Ramos (cell line): ENCODE data around the gene PCED1B.
"Not testable (repeated sequence)": the region's sequence is repeated elsewhere in the genome, so short reads cannot be mapped to it uniquely, and the experiment has no call there.

Experiments
- in situ Hi-C: fragments of 300-500 bp; cut with MboI; formaldehyde crosslinking; loops from one replicate; pipeline ENCODE4 v1.14.3; 2022; ENCODE audit warnings: low sequenced_read_pairs; ENCODE audit not compliant: unreplicated experiment

Gene PCED1B

GRCh38 chr12:47112679-47113078 is 33.3 kb downstream of the PCED1B start:
- in situ Hi-C loops, result no loop called here

- in situ Hi-C loops, result no loop called here
These were observed 35.1 kb downstream of the PCED1B start for GRCh38 chr12:47114481-47114892.

- in situ Hi-C loops, result not testable (repeated sequence)
These were observed 37.9 kb downstream of the PCED1B start for GRCh38 chr12:47117305-47117704.

- in situ Hi-C loops, result no loop called here
These were observed 41.3 kb downstream of the PCED1B start for GRCh38 chr12:47120736-47121135.

- in situ Hi-C loops, result no loop called here
These were observed 41.7 kb downstream of the PCED1B start for GRCh38 chr12:47121146-47121545.

- in situ Hi-C loops, result no loop called here
These were observed 43.2 kb downstream of the PCED1B start for GRCh38 chr12:47122602-47123001.

GRCh38 chr12:47123730-47124129 is 44.3 kb downstream of the PCED1B start:
- in situ Hi-C loops, result no loop called here

- in situ Hi-C loops, result no loop called here
These were observed 45.0 kb downstream of the PCED1B start for GRCh38 chr12:47124451-47124850.

GRCh38 chr12:47126246-47126645 is 46.8 kb downstream of the PCED1B start:
- in situ Hi-C loops, result no loop called here

- in situ Hi-C loops, result no loop called here
These were observed 51.6 kb downstream of the PCED1B start for GRCh38 chr12:47131011-47131410.

- in situ Hi-C loops, result no loop called here
These were observed 54.6 kb downstream of the PCED1B start for GRCh38 chr12:47134005-47134404.

- in situ Hi-C loops, result no loop called here
These were observed 56.2 kb downstream of the PCED1B start for GRCh38 chr12:47135578-47135977.

GRCh38 chr12:47139000-47139681 is 59.7 kb downstream of the PCED1B start:
- in situ Hi-C loops, result no loop called here

GRCh38 chr12:47141459-47141858 is 62.0 kb downstream of the PCED1B start:
- in situ Hi-C loops, result no loop called here

GRCh38 chr12:47144769-47145168 is 65.3 kb downstream of the PCED1B start:
- in situ Hi-C loops, result no loop called here

GRCh38 chr12:47145188-47145587 is 65.8 kb downstream of the PCED1B start:
- in situ Hi-C loops, result no loop called here

GRCh38 chr12:47147739-47148138 is 68.3 kb downstream of the PCED1B start:
- in situ Hi-C loops, result no loop called here

GRCh38 chr12:47149146-47149545 is 69.7 kb downstream of the PCED1B start:
- in situ Hi-C loops, result no loop called here

- in situ Hi-C loops, result no loop called here
These were observed 72.7 kb downstream of the PCED1B start for GRCh38 chr12:47152095-47152494.

GRCh38 chr12:47155457-47156166 is 76.2 kb downstream of the PCED1B start:
- in situ Hi-C loops, result no loop called here

GRCh38 chr12:47156167-47156736 is 76.8 kb downstream of the PCED1B start:
- in situ Hi-C loops, result no loop called here

GRCh38 chr12:47158792-47159191 is 79.4 kb downstream of the PCED1B start:
- in situ Hi-C loops, result no loop called here
